Measurements from ENCODE around the gene ERG.

- TF ChIP-seq POLR2A (IDR thresholded peaks at IDR 0.05; ENCODE audit: low read length) (no peak), GATA1 (IDR thresholded peaks at IDR 0.05; ENCODE audit: low read depth, low read length) (no peak)
Measured at GRCh38 chr21:38404177-38404576, 94.1 kb downstream of the ERG start.
